Measurements from ENCODE around the gene SRPK2.
A peak's percentile ranks its signal among the peaks of the same experiment; 100 is the strongest.

SRPK2 gene

GRCh38 chr7:105322655-105323277 lies 66.0 kb downstream of the SRPK2 start:
- CTCF ChIA-PET = interaction anchor here (0.7 kb wide), 1 partner anchor 107 kb away, joined by 3 read pairs; no protein-coding TSS in a partner anchor
- POLR2A ChIA-PET = interaction anchor here (0.7 kb wide), 1 partner anchor 356 kb away, joined by 5 read pairs; no protein-coding TSS in a partner anchor

GRCh38 chr7:105321754-105322455 lies 66.8 kb downstream of the SRPK2 start:
- Histone ChIP-seq H3K36me3 (ENCODE audit: control insufficient read depth in 2 of 2, insufficient read depth in 1 of 2, low read length in 2 of 2) (no peaks in the 10 kb centered on the region), H3K27ac (ENCODE audit: extremely low read depth, low read depth, low read length) (no peak overlapping the region), H3K4me1 (ENCODE audit: control insufficient read depth, insufficient read depth, low read length) (peaks cover 4% of the 10 kb centered on the region; the same call in 1 of the 2 replicates), H3K9me3 (ENCODE audit: control insufficient read depth, insufficient read depth, low read depth, low read length) (no peaks in the 10 kb centered on the region), H3K4me3 (ENCODE audit: low read depth, low read length) (no peak overlapping the region)
- CTCF ChIA-PET = interaction anchor here (0.7 kb wide), 1 partner anchor 108 kb away, joined by 3 read pairs; no protein-coding TSS in a partner anchor
- POLR2A ChIA-PET = no interaction called here
- TF ChIP-seq ZNF658 (tag by site-specific recombination; IDR thresholded peaks at IDR 0.05) (no peak), ZNF785 (tag by site-specific recombination; IDR thresholded peaks at IDR 0.05) (no peak), ZNF140 (tag by site-specific recombination; IDR thresholded peaks at IDR 0.05) (peak; percentile 91), ZNF521 (tag by site-specific recombination; IDR thresholded peaks at IDR 0.05) (no peak), ZNF146 (tag by site-specific recombination; IDR thresholded peaks at IDR 0.05) (peak; percentile 76)

More at GRCh38 chr7:105322655-105323277, 66.0 kb downstream of the SRPK2 start:
- Histone ChIP-seq H3K4me3 (ENCODE audit: low read depth, low read length) (no peak overlapping the region), H3K36me3 (ENCODE audit: control insufficient read depth in 2 of 2, insufficient read depth in 1 of 2, low read length in 2 of 2) (no peaks in the 10 kb centered on the region), H3K4me1 (ENCODE audit: control insufficient read depth, insufficient read depth, low read length) (peaks cover 4% of the 10 kb centered on the region; the same call in 1 of the 2 replicates), H3K9me3 (ENCODE audit: control insufficient read depth, insufficient read depth, low read depth, low read length) (no peaks in the 10 kb centered on the region), H3K27ac (ENCODE audit: extremely low read depth, low read depth, low read length) (no peak overlapping the region)
- TF ChIP-seq ZBTB49 (tag by site-specific recombination; IDR thresholded peaks at IDR 0.05; ENCODE audit: low read depth) (no peak), ZNF585B (tag by site-specific recombination; IDR thresholded peaks at IDR 0.05) (peak; percentile 66)

GRCh38 chr7:105320896-105321295 lies 67.8 kb downstream of the SRPK2 start:
- CTCF ChIA-PET = no interaction called here
- POLR2A ChIA-PET = no interaction called here
- no peak for TF ChIP-seq OSR2 (tag by site-specific recombination; IDR thresholded peaks at IDR 0.05)
- no peak for TF ChIP-seq ZXDB (tag by site-specific recombination; IDR thresholded peaks at IDR 0.05)

GRCh38 chr7:105319578-105319977 lies 69.1 kb downstream of the SRPK2 start:
- ChIA-PET POLR2A (no interaction called here), CTCF (no interaction called here)
- Histone ChIP-seq H3K4me3 (ENCODE audit: low read depth, low read length) (no peak overlapping the region), H3K36me3 (ENCODE audit: control insufficient read depth in 2 of 2, insufficient read depth in 1 of 2, low read length in 2 of 2) (no peaks in the 10 kb centered on the region), H3K4me1 (ENCODE audit: control insufficient read depth, insufficient read depth, low read length) (peaks cover 7% of the 10 kb centered on the region; the same call in 1 of the 2 replicates), H3K27ac (ENCODE audit: extremely low read depth, low read depth, low read length) (no peak overlapping the region), H3K9me3 (ENCODE audit: control insufficient read depth, insufficient read depth, low read depth, low read length) (no peaks in the 10 kb centered on the region)
- no peak for TF ChIP-seq ZNF138 (tag by site-specific recombination; IDR thresholded peaks at IDR 0.05; ENCODE audit: borderline replicate concordance)
- no peak for TF ChIP-seq KLF9 (tag by site-specific recombination; IDR thresholded peaks at IDR 0.05; ENCODE audit: low read depth)
- TF ChIP-seq ZNF335 (tag by site-specific recombination; conservative IDR thresholded peaks at IDR 0.05) = no peak

More at GRCh38 chr7:105320896-105321295, 67.8 kb downstream of the SRPK2 start:
- Histone ChIP-seq H3K9me3 (ENCODE audit: control insufficient read depth, insufficient read depth, low read depth, low read length) (no peaks in the 10 kb centered on the region), H3K36me3 (ENCODE audit: control insufficient read depth in 2 of 2, insufficient read depth in 1 of 2, low read length in 2 of 2) (no peaks in the 10 kb centered on the region), H3K27ac (ENCODE audit: extremely low read depth, low read depth, low read length) (no peak overlapping the region), H3K4me3 (ENCODE audit: low read depth, low read length) (no peak overlapping the region), H3K4me1 (ENCODE audit: control insufficient read depth, insufficient read depth, low read length) (peaks cover 7% of the 10 kb centered on the region; the same call in 1 of the 2 replicates)

Data from HEK293 (cell line).